Bladder microvascular endothelial cell (primary cell): Measurements from ENCODE around the gene ITIH4. TPM values are rescaled to one million over a fixed set of nuclear protein-coding genes. Genes with fewer than 3 reads are reported as not detected.

Experiments used
- total RNA-seq: library from RNA; depleted of rRNA; stranded (reverse); fragments of >200 nt; gene quantifications from 2 replicates; pipeline ENCODE4 v1.2.3, GENCODE V29; 2014

ITIH4 gene
- total RNA-seq = 0.38 TPM in 1 of 2 replicates, not detected in the other

DNA sequence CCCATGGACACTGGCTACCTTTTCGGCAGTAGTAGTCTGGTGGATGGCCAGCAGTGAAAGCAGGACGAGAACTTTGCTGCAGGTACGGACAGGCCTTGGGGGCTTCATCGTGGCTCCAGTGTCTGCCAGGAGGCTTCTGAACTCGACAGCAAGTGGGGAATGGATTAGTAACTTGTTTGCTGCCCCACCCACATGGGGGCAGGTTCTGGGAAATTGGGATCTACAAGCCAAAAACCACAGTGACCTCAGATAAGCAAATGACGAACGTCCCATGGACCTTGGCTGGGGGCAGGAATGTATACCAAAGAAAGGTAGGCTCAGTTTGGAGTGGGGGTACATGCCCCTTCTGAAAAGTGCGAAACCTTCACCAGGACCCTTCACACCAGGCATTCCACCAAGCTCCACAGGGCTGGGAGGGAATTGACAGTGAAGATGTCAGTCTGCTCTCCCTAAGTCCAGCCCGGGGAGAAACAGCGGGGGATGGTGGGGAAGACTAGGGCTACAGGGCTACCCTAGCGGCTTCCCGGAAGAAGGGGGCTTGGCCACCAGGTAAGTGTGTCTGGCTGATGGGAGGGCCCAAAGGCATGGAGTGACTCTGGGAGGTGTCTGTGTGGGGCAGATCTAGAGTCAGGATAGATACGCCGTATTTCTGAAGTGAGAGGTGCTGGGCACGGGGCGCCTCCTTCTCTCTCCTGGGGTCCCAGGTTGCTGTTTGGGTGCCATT, at the start of gene ITIH4:
Gene ITIH4 (minus strand): TSS at position 138 of the 724 bp plus-strand sequence. CDS start 30 bp downstream, at position 108.

DNA sequence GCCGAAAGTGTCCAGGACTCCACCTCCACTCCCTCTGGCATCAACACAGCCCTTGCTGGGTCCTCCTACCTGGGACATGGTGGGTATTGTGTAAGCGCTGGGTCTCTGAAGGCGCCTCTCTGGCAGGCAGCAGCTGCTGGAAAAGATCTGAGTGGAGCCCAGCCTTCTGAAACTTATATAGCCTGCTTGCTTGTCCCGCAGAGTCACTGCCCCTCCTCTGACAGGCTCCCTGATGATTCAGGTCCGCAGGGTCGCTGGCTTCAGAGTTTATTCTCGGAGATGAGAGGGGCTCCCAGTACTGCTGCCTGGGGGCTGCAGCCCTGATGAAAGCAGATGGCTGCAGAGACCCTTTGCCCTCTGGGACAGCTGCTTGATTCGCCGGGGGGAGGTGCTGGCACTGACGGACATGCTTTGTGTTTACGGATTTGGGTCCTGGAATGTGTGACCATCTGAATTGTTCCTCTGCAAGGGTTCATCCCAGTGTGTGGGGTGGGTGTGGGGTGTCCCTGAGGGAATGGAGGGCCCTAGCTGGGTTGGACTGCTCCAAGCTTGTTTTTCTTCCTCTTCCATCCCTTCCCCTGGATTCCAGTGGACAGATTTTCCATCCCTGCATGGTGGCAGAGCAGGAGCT, 4.5 kb upstream of the ITIH4 start, which contains the start of gene MUSTN1:
Gene MUSTN1 (minus strand): TSS at position 149 of the 631 bp plus-strand sequence. CDS start 71 bp downstream, at position 78.

DNA sequence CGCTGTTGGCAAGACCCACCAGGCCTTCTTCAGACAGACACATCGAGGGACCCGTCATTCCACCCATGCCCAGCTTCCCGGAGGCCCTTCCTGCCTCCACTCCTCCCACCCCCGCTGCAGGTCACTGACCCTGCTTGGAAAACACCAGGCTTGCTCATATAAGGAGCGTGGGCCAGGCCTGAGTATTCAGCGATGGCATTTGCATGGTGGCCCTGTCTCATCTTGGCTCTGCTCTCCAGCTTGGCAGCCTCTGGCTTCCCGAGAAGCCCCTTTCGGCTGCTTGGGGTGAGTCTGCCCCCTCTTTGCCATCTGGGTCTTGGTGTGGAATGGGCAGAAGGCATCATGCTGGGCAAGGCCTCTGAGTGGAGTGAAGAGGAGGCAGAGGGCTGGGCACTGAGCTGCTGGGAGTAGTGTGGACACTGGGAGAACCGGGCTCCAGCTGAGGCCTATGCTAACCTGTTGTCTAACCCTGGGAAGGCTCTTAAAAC, 35.8 kb downstream of the ITIH4 start, which contains the start of gene ITIH3:
Gene ITIH3 (plus strand): TSS at position 185 of the 488 bp plus-strand sequence. CDS start 8 bp downstream, at position 193.

DNA sequence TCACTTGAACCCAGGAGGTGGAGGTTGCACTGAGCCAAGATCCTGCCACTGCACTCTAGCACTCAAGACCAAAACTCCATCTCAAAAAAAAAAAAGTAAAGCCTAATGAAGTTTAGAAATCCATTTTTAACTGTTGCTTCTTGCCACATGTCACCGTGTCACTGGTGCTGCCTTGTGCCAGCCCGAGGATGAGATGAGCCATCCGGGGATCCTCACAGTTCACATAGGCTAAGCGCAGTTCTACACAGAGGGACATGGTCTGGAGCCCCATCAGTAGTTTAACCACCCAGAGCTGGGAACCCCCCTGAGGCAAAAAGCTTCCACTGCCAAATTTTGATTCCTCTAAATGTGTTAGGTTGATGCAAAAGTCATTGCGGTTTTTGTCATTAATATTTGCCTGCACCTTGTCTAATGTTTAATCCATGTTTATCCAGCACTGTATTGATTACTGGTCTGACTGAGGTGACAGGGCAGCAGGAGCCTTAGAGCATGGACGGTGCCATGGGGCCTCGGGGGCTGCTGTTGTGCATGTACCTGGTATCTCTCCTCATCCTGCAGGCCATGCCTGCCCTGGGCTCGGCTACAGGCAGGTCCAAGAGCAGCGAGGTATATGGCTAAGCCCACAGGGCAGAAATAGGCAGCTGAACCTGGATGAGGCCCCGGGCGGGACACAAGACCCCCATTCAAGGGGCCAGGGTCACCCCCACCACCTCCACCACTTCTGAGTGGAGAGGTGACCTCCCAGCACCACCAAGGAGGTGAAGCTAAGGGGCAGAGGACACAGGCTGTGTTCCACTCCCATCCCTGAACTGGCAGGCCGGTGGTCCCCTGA, 53.1 kb downstream of the ITIH4 start, which contains the start of gene ITIH1:
Gene ITIH1 (plus strand): TSS at position 473 of the 832 bp plus-strand sequence. CDS start 17 bp downstream, at position 490.

DNA sequence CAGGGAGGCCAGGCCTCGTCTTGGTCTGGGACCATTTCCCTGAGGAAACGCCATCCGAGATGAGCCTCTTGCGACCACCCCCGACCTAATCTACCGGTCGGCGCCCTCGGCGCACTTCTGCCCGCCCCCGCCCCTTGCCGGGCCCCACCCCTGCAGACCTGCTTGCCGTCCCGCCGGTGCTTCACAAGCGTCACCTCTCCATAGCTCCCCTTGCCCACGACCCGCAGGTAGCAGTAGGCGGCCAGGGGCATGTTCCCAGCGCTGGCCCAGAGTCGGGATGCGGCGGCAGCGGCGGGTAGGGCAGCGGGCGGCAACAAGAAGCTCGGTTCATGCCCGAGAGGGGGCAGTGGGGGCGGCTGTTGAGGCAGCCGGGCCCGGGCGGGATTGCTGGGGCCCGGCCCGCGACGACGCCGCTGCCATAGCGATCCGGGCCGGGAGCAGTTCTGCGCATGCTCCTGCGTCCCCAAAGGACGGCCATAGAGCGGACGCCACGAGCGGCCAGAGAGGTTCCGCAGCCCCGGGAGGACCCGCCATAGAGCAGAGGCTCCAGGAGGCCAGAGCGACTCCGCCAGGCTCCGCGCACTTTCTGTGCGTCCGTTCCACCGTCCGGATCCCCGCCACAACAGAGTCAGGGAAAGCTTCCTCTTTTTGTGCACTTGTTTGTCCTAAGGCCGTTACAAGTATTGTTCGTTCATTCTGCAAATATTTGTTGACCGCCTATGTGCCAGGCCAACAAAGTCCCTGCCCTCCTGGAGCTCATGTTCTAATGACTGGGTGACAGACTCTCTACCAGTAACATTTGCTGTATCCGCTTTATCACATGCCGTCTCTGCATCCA, 59.8 kb downstream of the ITIH4 start, which contains the start of gene NEK4:
Gene NEK4 (minus strand): TSS at position 445 of the 838 bp plus-strand sequence. CDS start 194 bp downstream, at position 251.

Other genes with a start within 250 kb of the ITIH4 start
- gene PBRM1, start 144.8 kb downstream of the ITIH4 start, total RNA-seq = 36.6 and 96.2 TPM in 2 replicates
- 64.9 and 116 TPM in 2 replicates for gene GNL3, start 144.6 kb downstream of the ITIH4 start, total RNA-seq
- 41.9 and 97.1 TPM in 2 replicates for gene GLT8D1, start 124.9 kb downstream of the ITIH4 start, total RNA-seq
- gene SPCS1, start 124.6 kb downstream of the ITIH4 start, total RNA-seq = 25.7 and 32.0 TPM in 2 replicates
- gene NEK4, start 59.7 kb downstream of the ITIH4 start, total RNA-seq = 9.4 and 23.2 TPM in 2 replicates
- 0.16 TPM in 1 of 2 replicates, not detected in the other for gene ITIH1, start 53.1 kb downstream of the ITIH4 start, total RNA-seq
- 0.16 and 0.44 TPM in 2 replicates for gene ITIH3, start 35.9 kb downstream of the ITIH4 start, total RNA-seq
- gene MUSTN1, start 4.3 kb upstream of the ITIH4 start, total RNA-seq = not detected in 2 replicates
- 12.0 and 16.0 TPM in 2 replicates for gene STIMATE, start 66.9 kb upstream of the ITIH4 start, total RNA-seq
- gene SFMBT1, start 215.4 kb upstream of the ITIH4 start, total RNA-seq = 1.8 and 4.3 TPM in 2 replicates